DND-41 (cell line): Measurements from ENCODE around the gene MEIS1.

Source experiments
- ATAC-seq: fragments of 200-7000 bp; cut with Tn5 transposase; 3 replicates; pipeline ENCODE4 v1.9.1; 2021; ENCODE audit warnings: low read depth; ENCODE audit not compliant: insufficient read depth
- DNase-seq: peaks from one replicate; pipeline ENCODE4 v3.0.0-alpha.2; 2020
- H2AFZ ChIP-seq: 2 replicates; pipeline ENCODE4 v1.6.0; 2012; ENCODE audit warnings: low read depth, low read length
- H3K27ac ChIP-seq: 2 replicates; pipeline ENCODE4 v1.5.1; 2012; ENCODE audit warnings: low read length, inconsistent platforms
- H3K27me3 ChIP-seq: fragments of 200-600 bp; sonication (generic); 2 replicates; pipeline ENCODE4 v1.6.0; 2012; ENCODE audit warnings: low read length, mild to moderate bottlenecking, inconsistent platforms; ENCODE audit not compliant: insufficient read depth, poor library complexity
- H3K36me3 ChIP-seq: 2 replicates; pipeline ENCODE4 v1.5.1; 2012; ENCODE audit warnings: low read length, inconsistent platforms; ENCODE audit not compliant: insufficient read depth
- H3K4me1 ChIP-seq: 2 replicates; pipeline ENCODE4 v1.5.1; 2012; ENCODE audit warnings: mild to moderate bottlenecking, low read length; ENCODE audit not compliant: insufficient read depth
- H3K4me2 ChIP-seq: 2 replicates; pipeline ENCODE4 v1.6.0; 2012; ENCODE audit warnings: mild to moderate bottlenecking, moderate library complexity, low read length, inconsistent platforms; ENCODE audit not compliant: insufficient read depth
- H3K4me3 ChIP-seq, 2 experiments: fragments of 200-600 bp in 1 of 2; shearing (Covaris generic) in 1 of 2; 2 replicates each; pipeline ENCODE4 v1.5.1; 2012 to 2016; ENCODE audit warnings: inconsistent platforms in 2 of 2, low read length in 2 of 2, mild to moderate bottlenecking in 2 of 2, low read depth in 1 of 2, moderate library complexity in 1 of 2
- H3K79me2 ChIP-seq: 2 replicates; pipeline ENCODE4 v1.6.0; 2012; ENCODE audit warnings: low read length, inconsistent platforms; ENCODE audit not compliant: insufficient read depth
- H3K9ac ChIP-seq: 2 replicates; pipeline ENCODE4 v1.6.0; 2012; ENCODE audit warnings: low read depth, mild to moderate bottlenecking, inconsistent platforms, low read length, moderate library complexity
- H3K9me3 ChIP-seq: 2 replicates; pipeline ENCODE4 v1.5.1; 2012; ENCODE audit warnings: low read length, moderate library complexity, mild to moderate bottlenecking, inconsistent platforms; ENCODE audit not compliant: insufficient read depth, severe bottlenecking
- H4K20me1 ChIP-seq: 2 replicates; pipeline ENCODE4 v1.6.0; 2012; ENCODE audit warnings: low read length; ENCODE audit not compliant: insufficient read depth
- CTCF ChIP-seq: IDR thresholded peaks from 2 replicates; pipeline ENCODE4 v1.5.1; 2012; ENCODE audit warnings: borderline replicate concordance, low read length, moderate library complexity, mild to moderate bottlenecking; ENCODE audit not compliant: poor library complexity, severe bottlenecking; ENCODE audit errors: extremely low read depth
- EZH2 ChIP-seq: IDR thresholded peaks from 3 replicates; pipeline ENCODE4 v1.6.1; 2012; ENCODE audit warnings: borderline replicate concordance, low read depth, mild to moderate bottlenecking, moderate library complexity, low read length, inconsistent platforms; ENCODE audit not compliant: severe bottlenecking

MEIS1 gene

GRCh38 chr2:66452917-66453316, 18.0 kb downstream of the MEIS1 start:
- H3K4me3 ChIP-seq = no peak overlapping the region
- no peak for TF ChIP-seq EZH2
- TF ChIP-seq CTCF = no peak
- H4K20me1 ChIP-seq = no peaks in the 10 kb centered on the region
- no peak overlapping the region for H3K9ac ChIP-seq
- no peaks in the 10 kb centered on the region for H3K36me3 ChIP-seq
- no peak overlapping the region for H3K4me2 ChIP-seq
- H3K4me1 ChIP-seq = no peaks in the 10 kb centered on the region
- no peaks in the 10 kb centered on the region for H3K27me3 ChIP-seq
- no peak for DNase-seq
- H3K9me3 ChIP-seq = no peaks in the 10 kb centered on the region
- H2AFZ ChIP-seq = no peak overlapping the region
- H3K79me2 ChIP-seq = no peaks in the 10 kb centered on the region
- no peak for ATAC-seq
- H3K27ac ChIP-seq = no peak overlapping the region

- H3K36me3 ChIP-seq = no peaks in the 10 kb centered on the region
These were observed 20.6 kb downstream of the MEIS1 start for GRCh38 chr2:66455490-66455889.

GRCh38 chr2:66456183-66457041, 21.5 kb downstream of the MEIS1 start:
- DNase-seq = no peak

More at GRCh38 chr2:66455490-66455889, 20.6 kb downstream of the MEIS1 start:
- no peak overlapping the region for H3K27ac ChIP-seq
- no peaks in the 10 kb centered on the region for H3K27me3 ChIP-seq
- H2AFZ ChIP-seq = no peak overlapping the region
- TF ChIP-seq EZH2 = no peak
- TF ChIP-seq CTCF = no peak
- ATAC-seq (no peak), DNase-seq (no peak)
- no peak overlapping the region for H3K4me2 ChIP-seq
- no peaks in the 10 kb centered on the region for H3K4me1 ChIP-seq
- H3K9ac ChIP-seq = no peak overlapping the region
- H4K20me1 ChIP-seq = no peaks in the 10 kb centered on the region
- H3K4me3 ChIP-seq = no peak overlapping the region
- no peaks in the 10 kb centered on the region for H3K9me3 ChIP-seq
- H3K79me2 ChIP-seq = no peaks in the 10 kb centered on the region

More at GRCh38 chr2:66456183-66457041, 21.5 kb downstream of the MEIS1 start:
- H3K79me2 ChIP-seq = no peaks in the 10 kb centered on the region
- no peak overlapping the region for H3K9ac ChIP-seq
- no peak overlapping the region for H3K4me3 ChIP-seq
- no peaks in the 10 kb centered on the region for H4K20me1 ChIP-seq
- no peak for ATAC-seq
- no peaks in the 10 kb centered on the region for H3K4me1 ChIP-seq
- no peak overlapping the region for H3K4me2 ChIP-seq
- H3K27ac ChIP-seq = no peak overlapping the region
- H2AFZ ChIP-seq = no peak overlapping the region
- no peaks in the 10 kb centered on the region for H3K9me3 ChIP-seq
- TF ChIP-seq CTCF (no peak), EZH2 (no peak)
- H3K36me3 ChIP-seq = no peaks in the 10 kb centered on the region
- peaks cover under 1% of the 10 kb centered on the region for H3K27me3 ChIP-seq
